ENCODE data around the gene SPTB.

Gene SPTB

GRCh38 chr14:64763085-64763782 is 116.5 kb downstream of the SPTB start:
- DNase-seq: no peak

GRCh38 chr14:64762044-64763034 is 117.4 kb downstream of the SPTB start:
- DNase-seq: no peak

GRCh38 chr14:64761441-64762043 is 118.2 kb downstream of the SPTB start:
- DNase-seq: no peak

- DNase-seq: no peak
Observed at GRCh38 chr14:64760916-64761315, 118.8 kb downstream of the SPTB start.

- no peak for DNase-seq
Observed at GRCh38 chr14:64760146-64760755, 119.5 kb downstream of the SPTB start.

- no peak for DNase-seq
Observed at GRCh38 chr14:64759555-64759938, 120.2 kb downstream of the SPTB start.

GRCh38 chr14:64758691-64759554 is 120.8 kb downstream of the SPTB start:
- DNase-seq: no peak

GRCh38 chr14:64758025-64758521 is 121.6 kb downstream of the SPTB start:
- no peak for DNase-seq

- DNase-seq: no peak
Observed at GRCh38 chr14:64757601-64758000, 122.1 kb downstream of the SPTB start.

GRCh38 chr14:64756712-64757111 is 123.0 kb downstream of the SPTB start:
- DNase-seq: no peak

- DNase-seq: no peak
Observed at GRCh38 chr14:64755781-64756221, 123.9 kb downstream of the SPTB start.

- no peak for DNase-seq
Observed at GRCh38 chr14:64754685-64755084, 125.0 kb downstream of the SPTB start.

GRCh38 chr14:64753999-64754398 is 125.7 kb downstream of the SPTB start:
- no peak for DNase-seq

GRCh38 chr14:64753374-64753773 is 126.3 kb downstream of the SPTB start:
- DNase-seq: no peak

- no peak for DNase-seq
Observed at GRCh38 chr14:64752909-64753308, 126.8 kb downstream of the SPTB start.

- no peak for DNase-seq
Observed at GRCh38 chr14:64748995-64749714, 130.6 kb downstream of the SPTB start.

- no peak for DNase-seq
Observed at GRCh38 chr14:64748521-64748920, 131.2 kb downstream of the SPTB start.

- DNase-seq: no peak
Observed at GRCh38 chr14:64747327-64747726, 132.4 kb downstream of the SPTB start.

GRCh38 chr14:64746298-64747250 is 133.1 kb downstream of the SPTB start:
- DNase-seq: no peak

- DNase-seq: no peak
Observed at GRCh38 chr14:64745511-64746091, 134.1 kb downstream of the SPTB start.

Measured in KG1 (cell line).